Measurements from ENCODE around the gene FSD1L.
"Not testable (repeated sequence)": the region's sequence is repeated elsewhere in the genome, so short reads cannot be mapped to it uniquely, and the experiment has no call there.

The FSD1L gene

GRCh38 chr9:105579952-105580351, 132.1 kb downstream of the FSD1L start:
- not testable (repeated sequence) for DNase-seq

- DNase-seq, result not testable (repeated sequence)
These were observed 133.7 kb downstream of the FSD1L start for GRCh38 chr9:105581550-105581949.

- DNase-seq, result no peak
These were observed 145.3 kb downstream of the FSD1L start for GRCh38 chr9:105593145-105593544.
